Measurements from ENCODE around the gene COL4A2.
"Not testable (repeated sequence)": the region's sequence is repeated elsewhere in the genome, so short reads cannot be mapped to it uniquely, and the experiment has no call there.

Gene COL4A2

GRCh38 chr13:110497003-110497402 lies 189.9 kb downstream of the COL4A2 start:
- no peak for TF ChIP-seq CTCF (IDR thresholded peaks at IDR 0.05; ENCODE audit: borderline replicate concordance, insufficient read depth, low read depth, low read length)
- no peak overlapping the region for H3K4me3 ChIP-seq (ENCODE audit: low read depth, low read length)

GRCh38 chr13:110497896-110498295 lies 190.8 kb downstream of the COL4A2 start:
- not testable (repeated sequence) for H3K4me3 ChIP-seq (ENCODE audit: low read depth, low read length)

GRCh38 chr13:110498327-110498726 lies 191.2 kb downstream of the COL4A2 start:
- H3K4me3 ChIP-seq (ENCODE audit: low read depth, low read length), result no peak overlapping the region
- no peak for TF ChIP-seq CTCF (IDR thresholded peaks at IDR 0.05; ENCODE audit: borderline replicate concordance, insufficient read depth, low read depth, low read length)

GRCh38 chr13:110498765-110499164 lies 191.7 kb downstream of the COL4A2 start:
- no peak for TF ChIP-seq CTCF (IDR thresholded peaks at IDR 0.05; ENCODE audit: borderline replicate concordance, insufficient read depth, low read depth, low read length)
- no peak overlapping the region for H3K4me3 ChIP-seq (ENCODE audit: low read depth, low read length)

- no peak overlapping the region for H3K4me3 ChIP-seq (ENCODE audit: low read depth, low read length)
- no peak for TF ChIP-seq CTCF (IDR thresholded peaks at IDR 0.05; ENCODE audit: borderline replicate concordance, insufficient read depth, low read depth, low read length)
Observed at GRCh38 chr13:110499621-110500281, 192.7 kb downstream of the COL4A2 start.

- no peak overlapping the region for H3K4me3 ChIP-seq (ENCODE audit: low read depth, low read length)
- TF ChIP-seq CTCF (IDR thresholded peaks at IDR 0.05; ENCODE audit: borderline replicate concordance, insufficient read depth, low read depth, low read length), result no peak
Observed at GRCh38 chr13:110500341-110500740, 193.3 kb downstream of the COL4A2 start.

- TF ChIP-seq CTCF (IDR thresholded peaks at IDR 0.05; ENCODE audit: borderline replicate concordance, insufficient read depth, low read depth, low read length), result no peak
- H3K4me3 ChIP-seq (ENCODE audit: low read depth, low read length), result no peak overlapping the region
Observed at GRCh38 chr13:110501188-110501587, 194.1 kb downstream of the COL4A2 start.
